COLO668 (cell line): ENCODE results near the gene TMEM190.
"Not testable (repeated sequence)": the region's sequence is repeated elsewhere in the genome, so short reads cannot be mapped to it uniquely, and the experiment has no call there.

Experiments
- DNase-seq: peaks from one replicate; lab custom pipeline; 2025; ENCODE audit not compliant: unreplicated experiment; lab: John Stamatoyannopoulos, UW

TMEM190 gene

GRCh38 chr19:55418185-55418584, 41.6 kb downstream of the TMEM190 start:
- DNase-seq = peak; percentile 54

GRCh38 chr19:55419103-55419502, 42.5 kb downstream of the TMEM190 start:
- no peak for DNase-seq

- no peak for DNase-seq
These were observed 43.1 kb downstream of the TMEM190 start for GRCh38 chr19:55419624-55420236.

GRCh38 chr19:55421281-55421680, 44.7 kb downstream of the TMEM190 start:
- not testable (repeated sequence) for DNase-seq

GRCh38 chr19:55423225-55424005, 46.8 kb downstream of the TMEM190 start:
- no peak for DNase-seq

GRCh38 chr19:55424518-55424917, 47.9 kb downstream of the TMEM190 start:
- no peak for DNase-seq

GRCh38 chr19:55426042-55426441, 49.4 kb downstream of the TMEM190 start:
- no peak for DNase-seq
